Ureter (tissue), 1 donor: ENCODE results near the gene CGGBP1. TPM values are rescaled to one million over a fixed set of nuclear protein-coding genes. Genes with fewer than 3 reads are reported as not detected.
"Not testable (repeated sequence)": the region's sequence is repeated elsewhere in the genome, so short reads cannot be mapped to it uniquely, and the experiment has no call there.

Experiments used
- DNase-seq: peaks from one replicate; pipeline ENCODE4 v3.0.0-alpha.2; 2020; ENCODE audit warnings: low spot score
- total RNA-seq: library from RNA; stranded (reverse); gene quantifications from one replicate; pipeline ENCODE4 v1.2.4, GENCODE V29; 2023
- donor health status: DM: yes; HTN: yes; CAD: no.

Gene CGGBP1
- total RNA-seq, 1 donor from 2014 or later: 70.1 TPM

GRCh38 chr3:88034491-88035275, 24.1 kb downstream of the CGGBP1 start:
- no peak for DNase-seq

- DNase-seq: no peak
Observed at GRCh38 chr3:88033808-88034207, 25.0 kb downstream of the CGGBP1 start.

GRCh38 chr3:88033079-88033478, 25.7 kb downstream of the CGGBP1 start:
- DNase-seq: no peak

GRCh38 chr3:88032245-88032644, 26.6 kb downstream of the CGGBP1 start:
- DNase-seq: no peak

- no peak for DNase-seq
Observed at GRCh38 chr3:88031642-88032077, 27.1 kb downstream of the CGGBP1 start.

GRCh38 chr3:88030210-88030609, 28.6 kb downstream of the CGGBP1 start:
- no peak for DNase-seq

- no peak for DNase-seq
Observed at GRCh38 chr3:88028876-88029275, 29.9 kb downstream of the CGGBP1 start.

GRCh38 chr3:88025001-88025552, 33.7 kb downstream of the CGGBP1 start:
- DNase-seq: no peak

- no peak for DNase-seq
Observed at GRCh38 chr3:88019024-88019423, 39.8 kb downstream of the CGGBP1 start.

- DNase-seq: not testable (repeated sequence)
Observed at GRCh38 chr3:88015656-88016055, 43.1 kb downstream of the CGGBP1 start.

GRCh38 chr3:88013592-88013991, 45.2 kb downstream of the CGGBP1 start:
- no peak for DNase-seq

GRCh38 chr3:88010810-88011209, 48.0 kb downstream of the CGGBP1 start:
- no peak for DNase-seq

GRCh38 chr3:88009066-88009465, 49.7 kb downstream of the CGGBP1 start:
- DNase-seq: no peak

- DNase-seq: no peak
Observed at GRCh38 chr3:88005066-88005465, 53.7 kb downstream of the CGGBP1 start.

GRCh38 chr3:88003115-88003755, 55.6 kb downstream of the CGGBP1 start:
- no peak for DNase-seq

GRCh38 chr3:88002448-88002847, 56.4 kb downstream of the CGGBP1 start:
- no peak for DNase-seq

Other genes starting within 250 kb of the CGGBP1 start
- gene ZNF654, start 250 bp upstream of the CGGBP1 start, total RNA-seq: 25.7 TPM
- gene C3orf38, start 91.0 kb upstream of the CGGBP1 start, total RNA-seq: 23.1 TPM